B cell (primary cell): ENCODE measurements around the gene ITPKB. TPM values are rescaled to one million over a fixed set of nuclear protein-coding genes. Genes with fewer than 3 reads are reported as not detected.

Experiments
- ATAC-seq: fragments of 200-7000 bp; cut with Tn5 transposase; one replicate; pipeline ENCODE4 v1.10.0; 2021; ENCODE audit warnings: low read depth, mild to moderate bottlenecking, moderate number of reproducible peaks, moderate library complexity
- CTCF ChIA-PET: fragments of 350-600 bp; sonication (Branson Sonifier 250); formaldehyde crosslinking; loops from one replicate; lab custom pipeline; 2021; ENCODE audit warnings: antibody characterized with exemption, inconsistent platforms; lab: Charles Lee
- POLR2A ChIA-PET: fragments of 350-600 bp; sonication (Branson Sonifier 250); formaldehyde crosslinking; loops from one replicate; lab custom pipeline; 2021; ENCODE audit warnings: antibody characterized with exemption; lab: Charles Lee
- DNase-seq: peaks from one replicate; pipeline ENCODE4 v3.0.0; 2013
- H2AFZ ChIP-seq: 2 replicates; pipeline ENCODE4 v1.6.1; 2012; ENCODE audit warnings: mild to moderate bottlenecking, low read depth, low read length; ENCODE audit not compliant: insufficient read depth, poor library complexity, severe bottlenecking
- H3K27ac ChIP-seq, 2 donors: 1 replicate in 1 of 2; 2 replicates in 1 of 2; pipeline ENCODE4 v1.5.1; 2012 to 2013; ENCODE audit warnings: low read length in 2 of 2, mild to moderate bottlenecking in 2 of 2, moderate library complexity in 1 of 2
- H3K27me3 ChIP-seq, 4 experiments: fragments of 200-600 bp in 1 of 4; sonication (generic) in 1 of 4; replicated peaks in 1 of 4; 1 replicate in 2 of 4; 2 replicates in 2 of 4; pipeline versions ENCODE4 v1.6.1 to v1.7.0; 2013 to 2016; ENCODE audit warnings: low read length in 3 of 4, mild to moderate bottlenecking in 2 of 4, mixed read lengths in 1 of 4, moderate library complexity in 1 of 4; ENCODE audit not compliant: insufficient read depth in 4 of 4, control insufficient read depth in 3 of 4; ENCODE audit errors: control extremely low read depth in 1 of 4
- H3K36me3 ChIP-seq, 2 experiments: replicated peaks in 1 of 2; 1 replicate in 1 of 2; 2 replicates in 1 of 2; pipeline versions ENCODE4 v1.6.1 to v1.7.1; 2013; ENCODE audit warnings: low read length in 1 of 2; ENCODE audit not compliant: insufficient read depth in 2 of 2, control insufficient read depth in 1 of 2; ENCODE audit errors: control extremely low read depth in 1 of 2, extremely low read depth in 1 of 2
- H3K4me1 ChIP-seq, 2 donors: fragments of 200-600 bp in 1 of 2; sonication (generic) in 1 of 2; 1 replicate in 1 of 2; 2 replicates in 1 of 2; pipeline versions ENCODE4 v1.5.1 to v1.6.1; 2013 to 2017; ENCODE audit warnings: low read length in 2 of 2; ENCODE audit not compliant: control insufficient read depth in 2 of 2, insufficient read depth in 2 of 2
- H3K4me2 ChIP-seq: replicated peaks from 2 replicates; pipeline ENCODE3; 2012; ENCODE audit warnings: mild to moderate bottlenecking, low read depth, low read length; ENCODE audit not compliant: poor library complexity, severe bottlenecking
- H3K4me3 ChIP-seq, 5 experiments: fragments of 200-600 bp in 1 of 5; sonication (generic) in 1 of 5; 1 replicate in 3 of 5; 2 replicates in 2 of 5; pipeline versions ENCODE4 v1.5.1 to v1.7.0; 2011 to 2016; ENCODE audit warnings: low read length in 4 of 5, mild to moderate bottlenecking in 4 of 5, low read depth in 2 of 5, control low read depth in 1 of 5, moderate library complexity in 1 of 5; ENCODE audit not compliant: insufficient read depth in 1 of 5; ENCODE audit errors: control extremely low read depth in 1 of 5, extremely low read depth in 1 of 5
- H3K79me2 ChIP-seq: fragments of 200-600 bp; sonication (generic); one replicate; pipeline ENCODE4 v1.6.0; 2016; ENCODE audit warnings: low read length; ENCODE audit not compliant: control insufficient read depth, insufficient read depth
- H3K9ac ChIP-seq: fragments of 200-600 bp; sonication (generic); 2 replicates; pipeline ENCODE4 v1.6.1; 2017; ENCODE audit warnings: mild to moderate bottlenecking, low read length, moderate library complexity
- H3K9me3 ChIP-seq, 3 donors: one replicate each; pipeline versions ENCODE4 v1.6.1 to v1.7.1; 2013; ENCODE audit warnings: low read length in 2 of 3; ENCODE audit not compliant: control insufficient read depth in 2 of 3, insufficient read depth in 1 of 3; ENCODE audit errors: control extremely low read depth in 1 of 3
- H4K20me1 ChIP-seq: 2 replicates; pipeline ENCODE4 v1.6.0; 2012; ENCODE audit warnings: mild to moderate bottlenecking, low read length; ENCODE audit not compliant: insufficient read depth, control insufficient read depth, poor library complexity, severe bottlenecking
- H3K27ac Mint-ChIP-seq: one replicate; pipeline ENCODE4 v1.8.0; 2021; ENCODE audit warnings: mixed read lengths
- H3K27me3 Mint-ChIP-seq: one replicate; pipeline ENCODE4 v1.8.0; 2021; ENCODE audit warnings: mixed read lengths
- H3K4me1 Mint-ChIP-seq: one replicate; pipeline ENCODE4 v1.8.0; 2021; ENCODE audit warnings: mixed read lengths
- H3K4me3 Mint-ChIP-seq: one replicate; pipeline ENCODE4 v1.8.0; 2021; ENCODE audit warnings: mixed read lengths
- H3K9me3 Mint-ChIP-seq: one replicate; pipeline ENCODE4 v1.8.0; 2022; ENCODE audit warnings: mixed read lengths; ENCODE audit not compliant: insufficient read depth
- CTCF ChIP-seq: fragments of 200-600 bp; IDR thresholded peaks from one replicate; pipeline ENCODE4 v1.8.0; 2022; ENCODE audit warnings: antibody characterized with exemption, mild to moderate bottlenecking
- EZH2 ChIP-seq: IDR thresholded peaks from 2 replicates; pipeline ENCODE4 v1.6.1; 2012; ENCODE audit warnings: borderline replicate concordance, low read depth, mild to moderate bottlenecking, moderate library complexity, low read length; ENCODE audit not compliant: insufficient read depth, poor library complexity, severe bottlenecking
- WGBS: methylation state at CpG from one replicate; pipeline ENCODE4 v1.1.5; 2013; ENCODE audit warnings: missing lambda C conversion rate; ENCODE audit not compliant: insufficient coverage; 5-methylcytosine and 5-hydroxymethylcytosine counted together
- intact Hi-C: fragments of 100-400 bp; cut with micrococcal nuclease; formaldehyde crosslinking; loops from one replicate; pipeline ENCODE4 v1.10.0; 2022
- polyA plus RNA-seq: library from polyadenylated mRNA; depleted of rRNA; stranded (reverse); fragments of >200 nt; gene quantifications from 2 replicates; pipeline ENCODE4 v1.2.3, GENCODE V29; 2012
- total RNA-seq, 2 donors: library from RNA; stranded (reverse); fragments of 120-200 nt in 1 of 2; gene quantifications; 1 replicate in 1 of 2; 2 replicates in 1 of 2; pipeline versions ENCODE4 v1.2.3 to v1.2.4, GENCODE V29; 2013 to 2022

Gene ITPKB
- total and polyA plus RNA-seq, 2 donors (not counting 1 experiment from before 2014, with no cell fraction given) = 21.8 to 93.5 TPM

- Histone ChIP-seq H3K79me2 (peaks cover 62% of the 10 kb centered on the region), H3K4me1 (peaks cover 52 to 60% of the 10 kb centered on the region in 2 donors), H2AFZ (no peak overlapping the region), H3K4me3 (no peak overlapping the region), H4K20me1 (peaks cover 30% of the 10 kb centered on the region), H3K36me3 (peaks cover 4 to 61% of the 10 kb centered on the region in 2 experiments), H3K9me3 (no peaks in the 10 kb centered on the region), H3K9ac (no peak overlapping the region), H3K27me3 (no peaks in the 10 kb centered on the region), H3K27ac (peak overlapping the region; percentile 18 to 68), H3K4me2 (peak overlapping the region; percentile 66)
- peak overlapping the region; percentile 91 for H3K27ac Mint-ChIP-seq
- ChIA-PET POLR2A (no interaction called here), CTCF (interaction anchor here (2.5 to 7.3 kb wide), 5 partner anchors 9 to 94 kb away, joined by 9 to 78 read pairs (median 36); partner anchors contain the start of gene ITPKB)
- H3K27me3 Mint-ChIP-seq = no peaks in the 10 kb centered on the region
- ATAC-seq = no peak
- H3K9me3 Mint-ChIP-seq = no peaks in the 10 kb centered on the region
- H3K4me1 Mint-ChIP-seq = peaks cover 76% of the 10 kb centered on the region
- no peak for TF ChIP-seq CTCF
- no peak for TF ChIP-seq EZH2
- 86% methylated on average over 8 of the region's 10 CpGs for WGBS
- intact Hi-C loops = no loop called here
- no peak for DNase-seq
- H3K4me3 Mint-ChIP-seq = peak overlapping the region; percentile 5
Measured at GRCh38 chr1:226645279-226645976, 93.7 kb downstream of the ITPKB start.
